Gastrocnemius medialis (tissue), 4 donors: ENCODE data around the gene CT45A6.
"Not testable (repeated sequence)": the region's sequence is repeated elsewhere in the genome, so short reads cannot be mapped to it uniquely, and the experiment has no call there.

Source experiments
- POLR2A ChIP-seq, 2 donors: fragments of 450-650 bp; IDR thresholded peaks; one replicate each; pipeline ENCODE4 v1.6.1; 2017; ENCODE audit warnings: antibody characterized with exemption in 2 of 2, mild to moderate bottlenecking in 2 of 2, moderate library complexity in 2 of 2
- TF ChIP-seq, protein P1 (sequence below), 5 experiments: fragments of 450-650 bp in 3 of 5; fragments of 200-600 bp in 2 of 5; sonication (generic) in 2 of 5; IDR thresholded peaks in 4 of 5; conservative IDR thresholded peaks in 1 of 5; 1 replicate in 4 of 5; 2 replicates in 1 of 5; pipeline ENCODE4 v1.5.1; 2016 to 2019; ENCODE audit warnings: antibody characterized with exemption in 5 of 5, mild to moderate bottlenecking in 3 of 5, moderate library complexity in 3 of 5

DNA sequence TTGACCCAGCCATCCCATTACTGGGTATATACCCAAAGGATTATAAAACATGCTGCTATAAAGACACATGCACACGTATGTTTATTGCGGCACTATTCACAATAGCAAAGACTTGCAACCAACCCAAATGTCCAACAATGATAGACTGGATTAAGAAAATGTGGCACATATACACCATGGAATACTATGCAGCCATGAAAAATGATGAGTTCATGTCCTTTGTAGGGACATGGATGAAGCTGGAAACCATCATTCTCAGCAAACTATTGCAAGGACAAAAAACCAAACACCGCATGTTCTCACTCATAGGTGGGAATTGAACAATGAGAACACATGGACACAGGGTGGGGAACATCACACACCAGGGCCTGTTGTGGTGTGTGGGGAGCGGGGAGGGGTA lies 57.8 kb downstream of the CT45A6 start:
- TF ChIP-seq, protein P1, sequence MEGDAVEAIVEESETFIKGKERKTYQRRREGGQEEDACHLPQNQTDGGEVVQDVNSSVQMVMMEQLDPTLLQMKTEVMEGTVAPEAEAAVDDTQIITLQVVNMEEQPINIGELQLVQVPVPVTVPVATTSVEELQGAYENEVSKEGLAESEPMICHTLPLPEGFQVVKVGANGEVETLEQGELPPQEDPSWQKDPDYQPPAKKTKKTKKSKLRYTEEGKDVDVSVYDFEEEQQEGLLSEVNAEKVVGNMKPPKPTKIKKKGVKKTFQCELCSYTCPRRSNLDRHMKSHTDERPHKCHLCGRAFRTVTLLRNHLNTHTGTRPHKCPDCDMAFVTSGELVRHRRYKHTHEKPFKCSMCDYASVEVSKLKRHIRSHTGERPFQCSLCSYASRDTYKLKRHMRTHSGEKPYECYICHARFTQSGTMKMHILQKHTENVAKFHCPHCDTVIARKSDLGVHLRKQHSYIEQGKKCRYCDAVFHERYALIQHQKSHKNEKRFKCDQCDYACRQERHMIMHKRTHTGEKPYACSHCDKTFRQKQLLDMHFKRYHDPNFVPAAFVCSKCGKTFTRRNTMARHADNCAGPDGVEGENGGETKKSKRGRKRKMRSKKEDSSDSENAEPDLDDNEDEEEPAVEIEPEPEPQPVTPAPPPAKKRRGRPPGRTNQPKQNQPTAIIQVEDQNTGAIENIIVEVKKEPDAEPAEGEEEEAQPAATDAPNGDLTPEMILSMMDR (IDR thresholded peaks at IDR 0.05 in 4 of 5, conservative IDR thresholded peaks at IDR 0.05 in 1 of 5): not testable (repeated sequence)
- not testable (repeated sequence) for TF ChIP-seq POLR2A (IDR thresholded peaks at IDR 0.05)
